HG02970 (cell line): Measurements from ENCODE around the gene ETFA.

Experiments used
- ATAC-seq: cut with Tn5 transposase; IDR thresholded peaks from one replicate; pipeline ENCODE4 v1.9.1; 2021; ENCODE audit warnings: mild to moderate bottlenecking, moderate library complexity, moderate number of reproducible peaks; ENCODE audit not compliant: unreplicated experiment, low FRiP score

ETFA gene

GRCh38 chr15:76199106-76200082 lies 111.9 kb downstream of the ETFA start:
- no peak for ATAC-seq

GRCh38 chr15:76198456-76199105 lies 112.7 kb downstream of the ETFA start:
- ATAC-seq: no peak

GRCh38 chr15:76197703-76198455 lies 113.4 kb downstream of the ETFA start:
- no peak for ATAC-seq

- ATAC-seq: no peak
These were observed 114.7 kb downstream of the ETFA start for GRCh38 chr15:76196269-76197231.

GRCh38 chr15:76195506-76196268 lies 115.6 kb downstream of the ETFA start:
- no peak for ATAC-seq

GRCh38 chr15:76193934-76194333 lies 117.3 kb downstream of the ETFA start:
- ATAC-seq: no peak

- no peak for ATAC-seq
These were observed 118.6 kb downstream of the ETFA start for GRCh38 chr15:76192715-76193114.

- ATAC-seq: no peak
These were observed 119.6 kb downstream of the ETFA start for GRCh38 chr15:76191539-76192244.

GRCh38 chr15:76190751-76191538 lies 120.3 kb downstream of the ETFA start:
- ATAC-seq: no peak

- ATAC-seq: no peak
These were observed 121.2 kb downstream of the ETFA start for GRCh38 chr15:76190070-76190564.

GRCh38 chr15:76189106-76189505 lies 122.2 kb downstream of the ETFA start:
- ATAC-seq: no peak

GRCh38 chr15:76187163-76187562 lies 124.1 kb downstream of the ETFA start:
- no peak for ATAC-seq

GRCh38 chr15:76185716-76186115 lies 125.6 kb downstream of the ETFA start:
- no peak for ATAC-seq

- no peak for ATAC-seq
These were observed 126.6 kb downstream of the ETFA start for GRCh38 chr15:76184650-76185035.

GRCh38 chr15:76183930-76184649 lies 127.2 kb downstream of the ETFA start:
- no peak for ATAC-seq

GRCh38 chr15:76181705-76182107 lies 129.6 kb downstream of the ETFA start:
- ATAC-seq: no peak

- ATAC-seq: no peak
These were observed 130.9 kb downstream of the ETFA start for GRCh38 chr15:76180321-76180720.
